H1 (cell line): ENCODE measurements around the gene LAMB1. TPM values are rescaled to one million over a fixed set of nuclear protein-coding genes. Genes with fewer than 3 reads are reported as not detected.

ENCODE experiments used
- CTCF ChIA-PET: fragments of 300-600 bp; sonication (Branson Sonifier 250); formaldehyde crosslinking; loops from one replicate; lab custom pipeline; 2021; ENCODE audit not compliant: partially characterized antibody; lab: Charles Lee
- POLR2A ChIA-PET: fragments of 300-600 bp; sonication (Branson Sonifier 250); formaldehyde crosslinking; loops from one replicate; lab custom pipeline; 2021; ENCODE audit warnings: inconsistent platforms; ENCODE audit not compliant: partially characterized antibody; lab: Charles Lee
- DNase-seq, 2 experiments: peaks; one replicate each; pipeline versions ENCODE4 v3.0.0 to v3.0.0-alpha.2; 2010 to 2022; ENCODE audit warnings: low spot score in 2 of 2, low read depth in 1 of 2, mixed read lengths in 1 of 2
- FAIRE-seq: peaks from 2 replicates; lab custom pipeline; 2011; peaks lifted over from hg19 to GRCh38; lab: Jason Lieb, UNC
- H2AFZ ChIP-seq: 2 replicates; pipeline ENCODE4 v1.8.1; 2012; ENCODE audit warnings: low read length, inconsistent platforms
- H2AK5ac ChIP-seq: 2 replicates; pipeline ENCODE4 v1.6.1; 2013; ENCODE audit warnings: low read depth, low read length
- H2BK120ac ChIP-seq: replicated peaks from 2 replicates; pipeline ENCODE3; 2013; ENCODE audit warnings: low read depth, low read length, inconsistent platforms
- H2BK12ac ChIP-seq: 2 replicates; pipeline ENCODE4 v1.6.1; 2013; ENCODE audit warnings: low read depth, low read length
- H2BK15ac ChIP-seq: 2 replicates; pipeline ENCODE4 v1.6.1; 2013; ENCODE audit warnings: low read length
- H2BK20ac ChIP-seq: 2 replicates; pipeline ENCODE4 v1.6.1; 2013; ENCODE audit warnings: low read length
- H2BK5ac ChIP-seq: 2 replicates; pipeline ENCODE4 v1.6.1; 2013; ENCODE audit warnings: low read depth, low read length
- H3K14ac ChIP-seq: 2 replicates; pipeline ENCODE4 v1.6.1; 2013; ENCODE audit warnings: inconsistent platforms; ENCODE audit not compliant: insufficient read length
- H3K18ac ChIP-seq: 2 replicates; pipeline ENCODE4 v1.6.1; 2013; ENCODE audit warnings: low read length; ENCODE audit errors: extremely low read depth
- H3K23ac ChIP-seq: 2 replicates; pipeline ENCODE4 v1.6.1; 2013; ENCODE audit warnings: inconsistent platforms; ENCODE audit not compliant: insufficient read length
- H3K23me2 ChIP-seq: 2 replicates; pipeline ENCODE4 v1.6.1; 2013; ENCODE audit warnings: low read depth, low read length
- H3K27ac ChIP-seq: 2 replicates; pipeline ENCODE4 v1.6.1; 2011; ENCODE audit warnings: low read depth, low read length, inconsistent platforms
- H3K27me3 ChIP-seq, 4 experiments: replicated peaks in 1 of 4; 1 replicate in 1 of 4; 2 replicates in 3 of 4; pipeline versions ENCODE4 v1.6.1 to v1.8.1; 2011 to 2013; ENCODE audit warnings: low read length in 3 of 4, mild to moderate bottlenecking in 3 of 4, inconsistent platforms in 2 of 4, mixed read lengths in 2 of 4, moderate library complexity in 1 of 4; ENCODE audit not compliant: control insufficient read depth in 3 of 4, insufficient read depth in 3 of 4; ENCODE audit errors: extremely low read depth in 1 of 4
- H3K36me3 ChIP-seq, 4 experiments: 2 replicates each; pipeline versions ENCODE4 v1.6.1 to v1.8.1; 2011 to 2013; ENCODE audit warnings: mild to moderate bottlenecking in 4 of 4, low read length in 3 of 4, moderate library complexity in 2 of 4, control low read depth in 1 of 4, inconsistent platforms in 1 of 4; ENCODE audit not compliant: insufficient read depth in 4 of 4, control insufficient read depth in 2 of 4
- H3K4ac ChIP-seq: replicated peaks from 2 replicates; pipeline ENCODE3; 2013; ENCODE audit warnings: low read length, low read depth, mixed read lengths, inconsistent platforms; ENCODE audit not compliant: insufficient read length
- H3K4me1 ChIP-seq, 4 experiments: replicated peaks in 1 of 4; 1 replicate in 1 of 4; 2 replicates in 3 of 4; pipeline versions ENCODE4 v1.6.1 to v1.8.1; 2011 to 2013; ENCODE audit warnings: low read length in 3 of 4, inconsistent platforms in 2 of 4, mixed read lengths in 1 of 4; ENCODE audit not compliant: insufficient read depth in 4 of 4, control insufficient read depth in 3 of 4
- H3K4me2 ChIP-seq, 2 experiments: 2 replicates each; pipeline versions ENCODE4 v1.6.1 to v1.8.1; 2011 to 2013; ENCODE audit warnings: low read depth in 2 of 2, low read length in 2 of 2, control low read depth in 1 of 2, inconsistent platforms in 1 of 2, mild to moderate bottlenecking in 1 of 2; ENCODE audit not compliant: insufficient read depth in 1 of 2
- H3K4me3 ChIP-seq, 4 experiments: fragments of 200-600, 300-600 bp in 1 of 4; sonication (generic), shearing (Covaris generic), sonication (Bioruptor Twin) in 1 of 4; 2 replicates each; pipeline versions ENCODE4 v1.5.1 to v1.8.1; 2011 to 2016; ENCODE audit warnings: low read length in 4 of 4, low read depth in 3 of 4, control low read depth in 2 of 4, inconsistent platforms in 2 of 4, mild to moderate bottlenecking in 2 of 4, mixed read lengths in 1 of 4, moderate library complexity in 1 of 4; ENCODE audit not compliant: insufficient read depth in 2 of 4; ENCODE audit errors: extremely low read depth in 1 of 4
- H3K56ac ChIP-seq: replicated peaks from 2 replicates; pipeline ENCODE3; 2013; ENCODE audit warnings: low read depth, mild to moderate bottlenecking, mixed read lengths, low read length, inconsistent platforms; ENCODE audit not compliant: insufficient read length
- H3K79me1 ChIP-seq: 2 replicates; pipeline ENCODE4 v1.6.1; 2013; ENCODE audit warnings: low read depth, low read length, control low read depth
- H3K79me2 ChIP-seq, 2 experiments: 2 replicates each; pipeline versions ENCODE4 v1.6.1 to v1.8.1; 2012 to 2013; ENCODE audit warnings: low read length in 2 of 2, mild to moderate bottlenecking in 2 of 2, inconsistent platforms in 1 of 2; ENCODE audit not compliant: insufficient read depth in 2 of 2, control insufficient read depth in 1 of 2
- H3K9ac ChIP-seq, 4 experiments: replicated peaks in 1 of 4; 1 replicate in 1 of 4; 2 replicates in 3 of 4; pipeline versions ENCODE4 v1.6.1 to v1.8.1; 2011 to 2013; ENCODE audit warnings: low read depth in 3 of 4, low read length in 3 of 4, control low read depth in 2 of 4, mild to moderate bottlenecking in 2 of 4, moderate library complexity in 2 of 4, inconsistent platforms in 1 of 4; ENCODE audit errors: extremely low read depth in 1 of 4
- H3K9me3 ChIP-seq, 2 experiments: 2 replicates each; pipeline versions ENCODE4 v1.6.1 to v1.8.1; 2012 to 2013; ENCODE audit warnings: mild to moderate bottlenecking in 2 of 2, moderate library complexity in 2 of 2, control low read depth in 1 of 2, inconsistent platforms in 1 of 2, low read depth in 1 of 2, low read length in 1 of 2, mixed read lengths in 1 of 2; ENCODE audit not compliant: insufficient read depth in 2 of 2
- H4K20me1 ChIP-seq, 2 experiments: replicated peaks in 1 of 2; 2 replicates each; pipeline versions ENCODE3 to v1.8.1; 2011 to 2013; ENCODE audit warnings: inconsistent platforms in 2 of 2, low read length in 2 of 2, mild to moderate bottlenecking in 1 of 2; ENCODE audit not compliant: insufficient read depth in 2 of 2, control insufficient read depth in 1 of 2
- H4K5ac ChIP-seq: 2 replicates; pipeline ENCODE4 v1.6.1; 2013; ENCODE audit warnings: low read length, low read depth, mixed read lengths, inconsistent platforms; ENCODE audit not compliant: insufficient read length
- H4K8ac ChIP-seq: 2 replicates; pipeline ENCODE4 v1.8.0; 2013; ENCODE audit warnings: mild to moderate bottlenecking, moderate library complexity, low read length, inconsistent platforms; ENCODE audit not compliant: insufficient read depth; ENCODE audit errors: extremely low read depth
- H4K91ac ChIP-seq: replicated peaks from 2 replicates; pipeline ENCODE3; 2013; ENCODE audit warnings: low read length, mixed read lengths, inconsistent platforms; ENCODE audit not compliant: insufficient read length
- EGR1 ChIP-seq: IDR thresholded peaks from 2 replicates; pipeline ENCODE4 v1.6.1; 2011; ENCODE audit warnings: low read depth, low read length, borderline replicate concordance
- EP300 ChIP-seq, 2 experiments: IDR thresholded peaks; 1 replicate in 1 of 2; 2 replicates in 1 of 2; pipeline ENCODE4 v1.6.1; 2011 to 2012; ENCODE audit warnings: low read depth in 2 of 2, low read length in 2 of 2, mild to moderate bottlenecking in 2 of 2, borderline replicate concordance in 1 of 2, inconsistent platforms in 1 of 2, moderate library complexity in 1 of 2
- HDAC2 ChIP-seq, 2 experiments: fragments of 300-600 bp in 1 of 2; sonication (generic) in 1 of 2; IDR thresholded peaks; 2 replicates each; pipeline ENCODE4 v1.6.1; 2011 to 2012; ENCODE audit warnings: low read depth in 2 of 2, low read length in 2 of 2, mild to moderate bottlenecking in 2 of 2, moderate library complexity in 2 of 2, borderline replicate concordance in 1 of 2, inconsistent platforms in 1 of 2
- JUN ChIP-seq: IDR thresholded peaks from 2 replicates; pipeline ENCODE4 v1.6.1; 2011; ENCODE audit warnings: low read depth, mild to moderate bottlenecking, improper control_type of control experiment, low read length
- MAX ChIP-seq: IDR thresholded peaks from 2 replicates; pipeline ENCODE4 v1.6.1; 2012; ENCODE audit warnings: inconsistent platforms
- NRF1 ChIP-seq: IDR thresholded peaks from 2 replicates; pipeline ENCODE4 v1.6.1; 2011; ENCODE audit warnings: mild to moderate bottlenecking, low read depth, low read length, improper control_type of control experiment
- RFX5 ChIP-seq: IDR thresholded peaks from 2 replicates; pipeline ENCODE4 v1.6.1; 2011; ENCODE audit warnings: low read depth, low read length, improper control_type of control experiment, borderline replicate concordance
- RNF2 ChIP-seq: fragments of 200-900, 300-1000 bp; sonication (generic); IDR thresholded peaks from 2 replicates; pipeline ENCODE4 v1.7.1; 2016; ENCODE audit warnings: borderline replicate concordance, low read depth, mild to moderate bottlenecking, antibody characterized with exemption, low read length; ENCODE audit not compliant: poor library complexity, severe bottlenecking; ENCODE audit errors: missing control alignments
- SP1 ChIP-seq: IDR thresholded peaks from 2 replicates; pipeline ENCODE4 v1.6.1; 2011; ENCODE audit warnings: low read depth, low read length
- TAF1 ChIP-seq: IDR thresholded peaks from 2 replicates; pipeline ENCODE4 v1.6.1; 2011; ENCODE audit warnings: mild to moderate bottlenecking, low read depth, low read length
- TCF12 ChIP-seq: IDR thresholded peaks from 2 replicates; pipeline ENCODE4 v1.6.1; 2011; ENCODE audit warnings: low read depth, mild to moderate bottlenecking, low read length
- WGBS, 2 experiments: shearing (Covaris generic) in 1 of 2; methylation state at CpG; one replicate each; pipeline versions ENCODE4 v1.1.6 to v1.1.7; 2013 to 2015; ENCODE audit warnings: low lambda C conversion rate in 2 of 2, mixed read lengths in 2 of 2, inconsistent platforms in 1 of 2, low coverage in 1 of 2, missing lambda C conversion rate in 1 of 2; ENCODE audit not compliant: insufficient replicate concordance in 2 of 2, insufficient coverage in 1 of 2, insufficient read length in 1 of 2; ENCODE audit errors: extremely low coverage in 1 of 2, missing lambda C conversion rate in 1 of 2; 5-methylcytosine and 5-hydroxymethylcytosine counted together
- polyA plus RNA-seq, 7 experiments: library from polyadenylated mRNA; depleted of rRNA in 3 of 7; stranded (reverse) in 5 of 7; unstranded in 2 of 7; fragments of >200 nt in 5 of 7; fragments of 200-250 nt in 2 of 7; gene quantifications; 1 replicate in 5 of 7; 2 replicates in 1 of 7; 4 replicates in 1 of 7; pipeline versions ENCODE4 v1.2.1 to v1.2.3, GENCODE V29; 2011 to 2013; ENCODE audit warnings: missing spikeins in 2 of 7, mixed read lengths in 2 of 7
- total RNA-seq: library from RNA; stranded (reverse); fragmentation: NEBNext Ultra II Directional; extraction: Animal tissue kit (Norgen Biotek cat#: 25700); gene quantifications from 2 replicates; pipeline ENCODE4 v1.2.1, GENCODE V29; 2021

Gene LAMB1
- total and polyA plus RNA-seq, 2 of the 8 experiments (the other 6 are each of a cell fraction or from before 2014, with no cell fraction given) = 31.9 to 38.5 TPM

- Histone ChIP-seq H3K79me2 (no peaks in the 10 kb centered on the region), H2BK20ac (no peak overlapping the region), H3K18ac (no peak overlapping the region), H2BK12ac (no peak overlapping the region), H3K27me3 (no peaks in the 10 kb centered on the region; a peak in 3 of 7 replicates), H4K8ac (no peak overlapping the region), H3K9ac (no peak overlapping the region), H3K23ac (no peak overlapping the region), H3K4me3 (peak overlapping the region in 1 of 4 experiments; percentile 15; a peak in 1 of 8 replicates), H4K91ac (no peak overlapping the region), H4K5ac (peak overlapping the region; percentile 61), H3K27ac (no peak overlapping the region), H3K36me3 (peaks cover 0 to 43% (median 4%) of the 10 kb centered on the region in 4 experiments; a peak in 5 of 8 replicates), H3K23me2 (no peaks in the 10 kb centered on the region), H3K4me2 (peak overlapping the region; percentile 22 to 57; a peak in 2 of 4 replicates), H2BK5ac (no peak overlapping the region), H3K56ac (no peak overlapping the region), H3K79me1 (no peaks in the 10 kb centered on the region), H2BK15ac (no peak overlapping the region), H3K14ac (no peak overlapping the region), H3K4ac (no peak overlapping the region), H4K20me1 (no peaks in the 10 kb centered on the region), H2AFZ (no peak overlapping the region), H3K9me3 (no peaks in the 10 kb centered on the region), H3K4me1 (peaks cover 7 to 41% (median 21%) of the 10 kb centered on the region in 4 experiments), H2BK120ac (no peak overlapping the region), H2AK5ac (no peak overlapping the region)
- FAIRE-seq (peak; percentile 28), DNase-seq (no peak)
- ChIA-PET CTCF (interaction anchor here (0.8 to 1.8 kb wide), 7 partner anchors 10 to 77 kb away, joined by 3 to 7 read pairs (median 3); no protein-coding TSS in a partner anchor), POLR2A (interaction anchor here (0.6 to 4.8 kb wide), 7 partner anchors 10 to 108 kb away, joined by 3 to 36 read pairs (median 5); partner anchors contain the start of gene LAMB1)
- WGBS, 2 experiments = 6% methylated on average over 6 of the region's 6 CpGs; no CpG with 5 or more reads in 1 of the 2 experiments
- TF ChIP-seq JUN (no peak), SP1 (0 out of 2 replicates have a peak, but pooled peaks have one; percentile 11), RNF2 (no peak), EGR1 (peak; percentile 31; the same call in 1 of the 2 replicates), TCF12 (peak; percentile 50; the same call in 1 of the 2 replicates), TAF1 (no peak), RFX5 (no peak), NRF1 (no peak), EP300 (IDR thresholded peaks at IDR 0.05; ENCODE audit: borderline replicate concordance in 1 of 2, low read depth in 2 of 2, low read length in 2 of 2) (peak in 1 of 2 experiments; percentile 27; a peak in 1 of 3 replicates), MAX (no peak), HDAC2 (IDR thresholded peaks at IDR 0.05; ENCODE audit: borderline replicate concordance in 1 of 2, low read depth in 2 of 2, low read length in 2 of 2) (0 out of 4 replicates have a peak, but pooled peaks of 1 of the 2 experiments have one; percentile 56)
Observed at GRCh38 chr7:107933386-107934013, 69.5 kb downstream of the LAMB1 start.
